HepG2 (cell line): ENCODE data around the gene EEA1.

ENCODE experiments used
- CTCF ChIP-seq: sonication (generic); formaldehyde crosslinking; IDR thresholded peaks from 2 replicates; pipeline ENCODE4 v1.5.0; 2020; ENCODE audit warnings: mild to moderate bottlenecking, missing genetic modification reagents, moderate library complexity
- ELF4 ChIP-seq: sonication (generic); formaldehyde crosslinking; IDR thresholded peaks from 2 replicates; pipeline ENCODE4 v1.5.0; 2020; ENCODE audit warnings: missing genetic modification reagents, mild to moderate bottlenecking, moderate library complexity, borderline replicate concordance
- HHEX ChIP-seq: IDR thresholded peaks from 2 replicates; pipeline ENCODE4 v1.6.1; 2016; ENCODE audit warnings: control low read depth
- HMGXB4 ChIP-seq, 2 experiments: sonication (generic) in 1 of 2; formaldehyde crosslinking in 1 of 2; IDR thresholded peaks; 2 replicates each; pipeline versions ENCODE4 v1.4.0 to v1.6.1; 2018 to 2020; ENCODE audit warnings: missing genetic modification reagents in 2 of 2, borderline replicate concordance in 1 of 2, low read depth in 1 of 2, mild to moderate bottlenecking in 1 of 2, missing biosample characterization in 1 of 2
- KDM6A ChIP-seq: IDR thresholded peaks from 2 replicates; pipeline ENCODE4 v1.6.1; 2016; ENCODE audit warnings: low read depth
- ZBTB49 ChIP-seq: sonication (generic); formaldehyde crosslinking; IDR thresholded peaks from 2 replicates; pipeline ENCODE4 v1.4.0; 2020; ENCODE audit warnings: missing genetic modification reagents, borderline replicate concordance
- ZNF282 ChIP-seq: fragments of 450-650 bp; IDR thresholded peaks from 2 replicates; pipeline ENCODE4 v1.6.1; 2018; ENCODE audit not compliant: partially characterized antibody

- TF ChIP-seq HHEX = no peak
- no peak for TF ChIP-seq ZNF282
- TF ChIP-seq CTCF (CRISPR knock-in tag) = no peak
- no peak for TF ChIP-seq HMGXB4 (CRISPR knock-in tag; IDR thresholded peaks at IDR 0.05; ENCODE audit: borderline replicate concordance in 1 of 2, low read depth in 1 of 2)
- TF ChIP-seq KDM6A (CRISPR knock-in tag) = no peak
- TF ChIP-seq ELF4 (CRISPR knock-in tag) = no peak
- no peak for TF ChIP-seq ZBTB49
Measured at GRCh38 chr12:92732216-92732615, 196.9 kb downstream of the EEA1 start.
